Endothelial cell of umbilical vein (primary cell): Measurements from ENCODE around the gene WDR45. TPM values are rescaled to one million over a fixed set of nuclear protein-coding genes. Genes with fewer than 3 reads are reported as not detected.

Source experiments
- BruUV-seq: library from RNA; stranded (reverse); fragments of 400-500 nt; replicated peaks from 2 replicates; lab custom pipeline; 2021; lab: Mats Ljungman, UMichigan
- CTCF ChIA-PET: fragments of 300-600, 350-600 bp; sonication (Branson Sonifier 250); formaldehyde crosslinking; loops from one replicate; lab custom pipeline; 2021; ENCODE audit warnings: antibody characterized with exemption, inconsistent platforms; lab: Charles Lee
- POLR2A ChIA-PET: fragments of 300-600, 350-600 bp; sonication (Branson Sonifier 250); formaldehyde crosslinking; loops from one replicate; lab custom pipeline; 2021; ENCODE audit warnings: antibody characterized with exemption, inconsistent platforms; lab: Charles Lee
- DNase-seq: peaks from one replicate; pipeline ENCODE4 v3.0.0-alpha.2; 2011; ENCODE audit warnings: low read depth, low spot score
- FAIRE-seq: peaks from 2 replicates; lab custom pipeline; 2011; peaks lifted over from hg19 to GRCh38; lab: Jason Lieb, UNC
- H2AFZ ChIP-seq: 2 replicates; pipeline ENCODE4 v1.6.0; 2012; ENCODE audit warnings: low read depth, low read length, control low read depth, inconsistent platforms
- H3K27ac ChIP-seq: 2 replicates; pipeline ENCODE4 v1.5.1; 2011; ENCODE audit warnings: low read depth, mild to moderate bottlenecking, control low read depth, low read length, moderate library complexity; ENCODE audit not compliant: insufficient read depth
- H3K27me3 ChIP-seq, 2 experiments: 2 replicates each; pipeline versions ENCODE4 v1.6.0 to v1.6.1; 2011; ENCODE audit warnings: low read length in 2 of 2, mixed read lengths in 1 of 2; ENCODE audit not compliant: control insufficient read depth in 2 of 2, insufficient read depth in 2 of 2
- H3K36me3 ChIP-seq, 2 experiments: 2 replicates in 1 of 2; 3 replicates in 1 of 2; pipeline ENCODE4 v1.5.1; 2011; ENCODE audit warnings: low read length in 2 of 2, mild to moderate bottlenecking in 1 of 2, moderate library complexity in 1 of 2; ENCODE audit not compliant: control insufficient read depth in 2 of 2, insufficient read depth in 2 of 2; ENCODE audit errors: extremely low read depth in 1 of 2
- H3K4me1 ChIP-seq: 3 replicates; pipeline ENCODE4 v1.5.1; 2011; ENCODE audit warnings: mild to moderate bottlenecking, low read length; ENCODE audit not compliant: control insufficient read depth, insufficient read depth; ENCODE audit errors: extremely low read depth
- H3K4me2 ChIP-seq: 2 replicates; pipeline ENCODE4 v1.6.1; 2011; ENCODE audit warnings: low read length, control low read depth, mixed read lengths; ENCODE audit not compliant: insufficient read depth
- H3K4me3 ChIP-seq, 3 experiments: fragments of 200-600 bp in 1 of 3; sonication (generic), shearing (Covaris generic) in 1 of 3; replicated peaks in 1 of 3; 2 replicates each; pipeline ENCODE4 v1.5.1; 2011 to 2016; ENCODE audit warnings: control low read depth in 3 of 3, low read length in 3 of 3, mild to moderate bottlenecking in 2 of 3, inconsistent platforms in 1 of 3, low read depth in 1 of 3, moderate library complexity in 1 of 3; ENCODE audit not compliant: insufficient read depth in 1 of 3
- H3K79me2 ChIP-seq: 2 replicates; pipeline ENCODE4 v1.6.0; 2012; ENCODE audit warnings: low read length, inconsistent platforms; ENCODE audit not compliant: control insufficient read depth, insufficient read depth
- H3K9ac ChIP-seq: replicated peaks from 2 replicates; pipeline ENCODE3; 2011; ENCODE audit warnings: low read length, control low read depth; ENCODE audit not compliant: insufficient read depth; ENCODE audit errors: extremely low read depth
- H3K9me1 ChIP-seq: replicated peaks from 3 replicates; pipeline ENCODE4 v1.6.0; 2011; ENCODE audit warnings: mild to moderate bottlenecking, low read length; ENCODE audit not compliant: control insufficient read depth, insufficient read depth; ENCODE audit errors: extremely low read depth
- H3K9me3 ChIP-seq: replicated peaks from 2 replicates; pipeline ENCODE4 v1.5.1; 2012; ENCODE audit warnings: low read length, inconsistent platforms; ENCODE audit not compliant: control insufficient read depth, insufficient read depth
- H4K20me1 ChIP-seq: replicated peaks from 2 replicates; pipeline ENCODE3; 2011; ENCODE audit warnings: mild to moderate bottlenecking, low read length; ENCODE audit not compliant: control insufficient read depth, insufficient read depth; ENCODE audit errors: extremely low read depth
- CTCF ChIP-seq, 2 donors: IDR thresholded peaks; 1 replicate in 1 of 2; 2 replicates in 1 of 2; pipeline ENCODE4 v1.5.1; 2011; ENCODE audit warnings: low read length in 2 of 2, mild to moderate bottlenecking in 2 of 2, moderate library complexity in 2 of 2, control low read depth in 1 of 2, inconsistent platforms in 1 of 2, low read depth in 1 of 2; ENCODE audit not compliant: insufficient read depth in 1 of 2; ENCODE audit errors: extremely low read depth in 1 of 2
- EZH2 ChIP-seq: IDR thresholded peaks from 2 replicates; pipeline ENCODE4 v1.6.1; 2012; ENCODE audit warnings: borderline replicate concordance, low read depth, mild to moderate bottlenecking, moderate library complexity, low read length, inconsistent platforms; ENCODE audit not compliant: severe bottlenecking
- FOS ChIP-seq: IDR thresholded peaks from 2 replicates; pipeline ENCODE4 v1.6.1; 2011; ENCODE audit warnings: mild to moderate bottlenecking, low read length, moderate library complexity, borderline replicate concordance; ENCODE audit not compliant: insufficient read depth
- GATA2 ChIP-seq: IDR thresholded peaks from 2 replicates; pipeline ENCODE4 v1.7.0; 2011; ENCODE audit warnings: low read depth, mild to moderate bottlenecking, moderate library complexity, mixed read lengths, low read length; ENCODE audit not compliant: insufficient read length, insufficient read depth
- JUN ChIP-seq: IDR thresholded peaks from 2 replicates; pipeline ENCODE4 v1.6.1; 2011; ENCODE audit warnings: borderline replicate concordance, low read depth; ENCODE audit not compliant: insufficient read length, insufficient read depth
- MAX ChIP-seq: IDR thresholded peaks from 2 replicates; pipeline ENCODE4 v1.6.1; 2011; ENCODE audit not compliant: insufficient read depth, insufficient read length
- MYC ChIP-seq: IDR thresholded peaks from one replicate; pipeline ENCODE4 v1.6.1; 2011; ENCODE audit warnings: mild to moderate bottlenecking, low read depth, low read length
- POLR2A ChIP-seq: IDR thresholded peaks from 2 replicates; pipeline ENCODE4 v1.6.1; 2012; ENCODE audit warnings: low read depth, mild to moderate bottlenecking, control low read depth, low read length
- POLR2AphosphoS5 ChIP-seq: IDR thresholded peaks from 2 replicates; pipeline ENCODE4 v1.6.1; 2012; ENCODE audit warnings: low read depth, mild to moderate bottlenecking, control low read depth, low read length, moderate library complexity; ENCODE audit not compliant: insufficient read depth
- dilution Hi-C: fragments of 300-500 bp; cut with MboI; formaldehyde crosslinking; loops from one replicate; pipeline ENCODE4 v1.15.0; 2019; ENCODE audit warnings: low sequenced_read_pairs; ENCODE audit not compliant: extremely low pct_ligation_motif_present
- intact Hi-C: fragments of 100-400 bp; cut with micrococcal nuclease; formaldehyde crosslinking; loops from one replicate; pipeline ENCODE4 v1.10.0; 2022
- polyA plus RNA-seq, 4 experiments: library from polyadenylated mRNA; depleted of rRNA in 3 of 4; stranded (reverse) in 3 of 4; unstranded in 1 of 4; fragments of >200 nt; gene quantifications; 2 replicates each; pipeline versions ENCODE4 v1.2.1 to v1.2.3, GENCODE V29; 2011 to 2012; ENCODE audit warnings: missing spikeins in 1 of 4
- total RNA-seq: library from RNA; stranded (reverse); gene quantifications from 2 replicates; pipeline ENCODE4 v1.2.3, GENCODE V29; 2021

WDR45 gene
- total and polyA plus RNA-seq, 2 donors (not counting 3 experiments of a cell fraction or from before 2014, with no cell fraction given): 32.2 to 70.4 TPM

GRCh38 chrX:49070988-49071387 lies 8.7 kb downstream of the WDR45 start:
- intact Hi-C loops: loop anchor here (10.0 kb wide), 1 partner anchor 684 kb away; no protein-coding TSS in a partner anchor
- no TSS peak for BruUV-seq
- POLR2A ChIA-PET: no interaction called here

More at GRCh38 chrX:49070988-49071387, 8.7 kb downstream of the WDR45 start:
- no peak for DNase-seq
- H3K4me1 ChIP-seq: peaks cover 9% of the 10 kb centered on the region
- H3K4me3 ChIP-seq: no peak overlapping the region
- dilution Hi-C loops: no loop called here
- H3K79me2 ChIP-seq: peaks cover 11% of the 10 kb centered on the region
- no peak overlapping the region for H2AFZ ChIP-seq
- no peaks in the 10 kb centered on the region for H4K20me1 ChIP-seq
- no peaks in the 10 kb centered on the region for H3K27me3 ChIP-seq
- no peaks in the 10 kb centered on the region for H3K9me1 ChIP-seq
- CTCF ChIA-PET: no interaction called here
- H3K9me3 ChIP-seq: no peaks in the 10 kb centered on the region
- H3K27ac ChIP-seq: no peak overlapping the region
- no peak for TF ChIP-seq FOS
- TF ChIP-seq POLR2A: no peak
- TF ChIP-seq MAX: no peak
- no peak for TF ChIP-seq EZH2
- no peak for TF ChIP-seq CTCF (IDR thresholded peaks at IDR 0.05; ENCODE audit: extremely low read depth in 1 of 2, insufficient read depth in 1 of 2, low read depth in 1 of 2, low read length in 2 of 2)
- TF ChIP-seq MYC: no peak
- no peak for TF ChIP-seq POLR2AphosphoS5
- no peak for TF ChIP-seq GATA2
- TF ChIP-seq JUN: no peak
- H3K9ac ChIP-seq: no peak overlapping the region
- no peak overlapping the region for H3K4me2 ChIP-seq
- H3K36me3 ChIP-seq: no peaks in the 10 kb centered on the region
- FAIRE-seq: peak; percentile 33
